Measurements from ENCODE around the gene ARHGEF19.

GRCh38 chr1:16236511-16237342 lies 24.3 kb upstream of the ARHGEF19 start, which contains the start of gene CPLANE2:
- TF ChIP-seq CTCF (IDR thresholded peaks at IDR 0.05; ENCODE audit: low read depth, low read length) (no peak), EZH2phosphoT487 (IDR thresholded peaks at IDR 0.05; ENCODE audit: low read depth) (no peak)

Measured in OCI-LY3 (cell line).